ENCODE data around the gene ABAT. TPM values are rescaled to one million over a fixed set of nuclear protein-coding genes. Genes with fewer than 3 reads are reported as not detected.

Gene ABAT
- polyA plus RNA-seq, 2 of the 4 experiments (the other 2 are of a cell fraction), result 0.68 to 1.2 TPM

GRCh38 chr16:8686879-8687278 lies 12.5 kb downstream of the ABAT start:
- WGBS (ENCODE audit: missing lambda C conversion rate), result 83% methylated on average over 9 of the region's 9 CpGs
- no peak for FAIRE-seq
- no peak for TF ChIP-seq ESRRA (IDR thresholded peaks at IDR 0.05; ENCODE audit: borderline replicate concordance, low read length)
- no peak for TF ChIP-seq MYC (IDR thresholded peaks at IDR 0.05; ENCODE audit: borderline replicate concordance, low read length)
- TF ChIP-seq MAFK (IDR thresholded peaks at IDR 0.05; ENCODE audit: partially characterized antibody), result no peak
- TF ChIP-seq, protein P1, sequence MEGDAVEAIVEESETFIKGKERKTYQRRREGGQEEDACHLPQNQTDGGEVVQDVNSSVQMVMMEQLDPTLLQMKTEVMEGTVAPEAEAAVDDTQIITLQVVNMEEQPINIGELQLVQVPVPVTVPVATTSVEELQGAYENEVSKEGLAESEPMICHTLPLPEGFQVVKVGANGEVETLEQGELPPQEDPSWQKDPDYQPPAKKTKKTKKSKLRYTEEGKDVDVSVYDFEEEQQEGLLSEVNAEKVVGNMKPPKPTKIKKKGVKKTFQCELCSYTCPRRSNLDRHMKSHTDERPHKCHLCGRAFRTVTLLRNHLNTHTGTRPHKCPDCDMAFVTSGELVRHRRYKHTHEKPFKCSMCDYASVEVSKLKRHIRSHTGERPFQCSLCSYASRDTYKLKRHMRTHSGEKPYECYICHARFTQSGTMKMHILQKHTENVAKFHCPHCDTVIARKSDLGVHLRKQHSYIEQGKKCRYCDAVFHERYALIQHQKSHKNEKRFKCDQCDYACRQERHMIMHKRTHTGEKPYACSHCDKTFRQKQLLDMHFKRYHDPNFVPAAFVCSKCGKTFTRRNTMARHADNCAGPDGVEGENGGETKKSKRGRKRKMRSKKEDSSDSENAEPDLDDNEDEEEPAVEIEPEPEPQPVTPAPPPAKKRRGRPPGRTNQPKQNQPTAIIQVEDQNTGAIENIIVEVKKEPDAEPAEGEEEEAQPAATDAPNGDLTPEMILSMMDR (IDR thresholded peaks at IDR 0.05), result no peak
- ChIA-PET POLR2A (no interaction called here), CTCF (interaction anchor here (1.2 to 3.0 kb wide), 2 partner anchors 26 to 44 kb away, joined by 3 to 10 read pairs; no protein-coding TSS in a partner anchor)
- no peak overlapping the region for H3K27ac ChIP-seq
- no peaks in the 10 kb centered on the region for H3K4me1 ChIP-seq
- no peak for DNase-seq (ENCODE audit: low read depth in 1 of 2, low spot score in 1 of 2)
- H3K4me3 ChIP-seq, result no peak overlapping the region
- peaks cover 21% of the 10 kb centered on the region for H3K9me3 ChIP-seq
- no peak overlapping the region for H3K4me2 ChIP-seq
- no peak for ATAC-seq

GRCh38 chr16:8689686-8690085 lies 15.3 kb downstream of the ABAT start:
- WGBS (ENCODE audit: missing lambda C conversion rate), result 0% methylated on average over 1 of the region's 1 CpG
- CTCF ChIA-PET, result interaction anchor here (1.1 kb wide), 1 partner anchor 75 kb away, joined by 3 read pairs; no protein-coding TSS in a partner anchor
- no peak overlapping the region for H3K27ac ChIP-seq
- no peak for TF ChIP-seq ELK1 (IDR thresholded peaks at IDR 0.05; ENCODE audit: low read depth, low read length)
- no peak for TF ChIP-seq TFCP2L1 (CRISPR knock-in tag; IDR thresholded peaks at IDR 0.05)
- TF ChIP-seq FOXS1 (CRISPR knock-in tag; IDR thresholded peaks at IDR 0.05), result no peak
- no peak for TF ChIP-seq PHF8 (IDR thresholded peaks at IDR 0.05; ENCODE audit: borderline replicate concordance, low read depth)
- H3K4me1 ChIP-seq, result no peaks in the 10 kb centered on the region
- no peak for FAIRE-seq
- H3K9me3 ChIP-seq, result peaks cover 21% of the 10 kb centered on the region
- H3K4me2 ChIP-seq, result no peak overlapping the region
- POLR2A ChIA-PET, result no interaction called here
- H3K4me3 ChIP-seq, result no peak overlapping the region
- no peak for DNase-seq (ENCODE audit: low read depth in 1 of 2, low spot score in 1 of 2)
- no peak for ATAC-seq

GRCh38 chr16:8691728-8692127 lies 17.3 kb downstream of the ABAT start:
- Histone ChIP-seq H3K9me3 (peaks cover 21% of the 10 kb centered on the region), H3K4me2 (no peak overlapping the region), H3K4me1 (no peaks in the 10 kb centered on the region), H3K4me3 (no peak overlapping the region), H3K27ac (no peak overlapping the region)
- ChIA-PET POLR2A (no interaction called here), CTCF (no interaction called here)
- TF ChIP-seq HEYL (CRISPR knock-in tag; IDR thresholded peaks at IDR 0.05) (no peak), MAFK (IDR thresholded peaks at IDR 0.05; ENCODE audit: partially characterized antibody) (peak; percentile 88)
- no peak for FAIRE-seq
- 59% methylated on average over 8 of the region's 8 CpGs for WGBS (ENCODE audit: missing lambda C conversion rate)
- ATAC-seq, result no peak
- DNase-seq (ENCODE audit: low read depth in 1 of 2, low spot score in 1 of 2), result no peak

- ATAC-seq (no peak), DNase-seq (ENCODE audit: low read depth in 1 of 2, low spot score in 1 of 2) (no peak), FAIRE-seq (no peak)
- Histone ChIP-seq H3K4me1 (no peaks in the 10 kb centered on the region), H3K9me3 (peaks cover 6% of the 10 kb centered on the region), H3K4me3 (no peak overlapping the region), H3K27ac (no peak overlapping the region), H3K4me2 (no peak overlapping the region)
- ChIA-PET CTCF (interaction anchor here (0.7 to 1.1 kb wide), 2 partner anchors 42 to 97 kb away, joined by 3 to 4 read pairs; no protein-coding TSS in a partner anchor), POLR2A (no interaction called here)
- TF ChIP-seq CHD4 (IDR thresholded peaks at IDR 0.05; ENCODE audit: borderline replicate concordance) (no peak), NPAS2 (CRISPR knock-in tag; IDR thresholded peaks at IDR 0.05; ENCODE audit: borderline replicate concordance) (no peak), MAFK (IDR thresholded peaks at IDR 0.05; ENCODE audit: partially characterized antibody) (peak; percentile 16), CEBPB (IDR thresholded peaks at IDR 0.05) (no peak)
- 55% methylated on average over 18 of the region's 18 CpGs for WGBS (ENCODE audit: missing lambda C conversion rate)
Observed at GRCh38 chr16:8694795-8695728, 20.6 kb downstream of the ABAT start.
